ENCODE measurements around the gene BCS1L. TPM values are rescaled to one million over a fixed set of nuclear protein-coding genes. Genes with fewer than 3 reads are reported as not detected.

BCS1L gene
- total and polyA plus RNA-seq, 12 donors: 16.1 to 97.9 (median 41.5) TPM

DNA sequence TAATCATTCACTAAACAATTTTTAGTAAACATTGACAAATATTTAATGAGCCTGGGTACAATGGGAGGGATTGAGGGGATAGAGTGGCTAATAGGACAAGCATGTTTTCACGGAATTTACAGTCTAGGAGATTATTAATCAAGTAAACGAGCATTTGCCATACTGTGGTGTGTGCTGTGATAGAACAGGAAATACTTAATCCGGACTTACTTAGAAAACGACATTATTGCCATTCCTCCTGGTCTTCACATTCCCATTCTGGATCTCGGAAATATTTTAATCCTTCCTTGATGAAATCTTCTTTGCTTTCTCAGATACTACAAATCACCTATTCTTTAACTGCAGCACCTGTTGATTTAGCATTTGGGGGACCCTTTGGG is 52.1 kb downstream of the BCS1L start:
- H3K27ac ChIP-seq: peak overlapping the region; percentile 73 to 97 (median 90)
- WGBS, 4 donors: 2 to 8% (median 7%) methylated on average over 5 of the region's 5 CpGs
- H3K4me1 ChIP-seq (replicated peaks in 1 of 2): peaks cover 8 to 41% of the 10 kb centered on the region in 2 donors

More for the DNA sequence above, 52.1 kb downstream of the BCS1L start:
- intact Hi-C loops (cut with DNase I): loop anchor here (5.0 to 10.0 kb wide), 2 partner anchors 73 to 136 kb away; partner anchors contain the start of gene CYP27A1 (in 1 of the 2)
- H3K36me3 ChIP-seq (replicated peaks in 1 of 2): no peaks in the 10 kb centered on the region
- DNase-seq: no peak
- TF ChIP-seq POLR2A (IDR thresholded peaks at IDR 0.05): no peak
- TF ChIP-seq, protein P1, sequence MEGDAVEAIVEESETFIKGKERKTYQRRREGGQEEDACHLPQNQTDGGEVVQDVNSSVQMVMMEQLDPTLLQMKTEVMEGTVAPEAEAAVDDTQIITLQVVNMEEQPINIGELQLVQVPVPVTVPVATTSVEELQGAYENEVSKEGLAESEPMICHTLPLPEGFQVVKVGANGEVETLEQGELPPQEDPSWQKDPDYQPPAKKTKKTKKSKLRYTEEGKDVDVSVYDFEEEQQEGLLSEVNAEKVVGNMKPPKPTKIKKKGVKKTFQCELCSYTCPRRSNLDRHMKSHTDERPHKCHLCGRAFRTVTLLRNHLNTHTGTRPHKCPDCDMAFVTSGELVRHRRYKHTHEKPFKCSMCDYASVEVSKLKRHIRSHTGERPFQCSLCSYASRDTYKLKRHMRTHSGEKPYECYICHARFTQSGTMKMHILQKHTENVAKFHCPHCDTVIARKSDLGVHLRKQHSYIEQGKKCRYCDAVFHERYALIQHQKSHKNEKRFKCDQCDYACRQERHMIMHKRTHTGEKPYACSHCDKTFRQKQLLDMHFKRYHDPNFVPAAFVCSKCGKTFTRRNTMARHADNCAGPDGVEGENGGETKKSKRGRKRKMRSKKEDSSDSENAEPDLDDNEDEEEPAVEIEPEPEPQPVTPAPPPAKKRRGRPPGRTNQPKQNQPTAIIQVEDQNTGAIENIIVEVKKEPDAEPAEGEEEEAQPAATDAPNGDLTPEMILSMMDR (IDR thresholded peaks at IDR 0.05): no peak
- no peaks in the 10 kb centered on the region for H3K9me3 ChIP-seq (replicated peaks in 1 of 3)
- H3K27me3 ChIP-seq: no peaks in the 10 kb centered on the region
- peak overlapping the region in 1 of 4 donors; percentile 76 for H3K4me3 ChIP-seq

Other genes with a start within 250 kb of the BCS1L start
- gene VIL1, start 240.6 kb upstream of the BCS1L start, total RNA-seq: 1 to 10 TPM in 1 of 9 donors, under 1 TPM in 2, not detected in 6; 0.47 to 4.5 (median 0.53) TPM
- gene VIL1, start 240.6 kb upstream of the BCS1L start, polyA plus RNA-seq: under 1 TPM; 0.09 to 0.40 (median 0.10) TPM
- 10 to 100 TPM in 7 of 9 donors, 1 to 10 TPM in 2; 4.8 to 30.7 (median 14.0) TPM for gene USP37, start 91.3 kb upstream of the BCS1L start, total RNA-seq
- 1 to 10 TPM; 2.5 to 8.3 (median 3.3) TPM for gene USP37, start 91.3 kb upstream of the BCS1L start, polyA plus RNA-seq
- 10 to 100 TPM; 28.6 to 58.5 (median 39.5) TPM for gene CNOT9, start 90.8 kb upstream of the BCS1L start, total RNA-seq
- gene CNOT9, start 90.8 kb upstream of the BCS1L start, polyA plus RNA-seq: 10 to 100 TPM; 20.4 to 47.7 (median 22.8) TPM
- gene PLCD4, start 51.8 kb upstream of the BCS1L start, total RNA-seq: 1 to 10 TPM in 6 of 9 donors, under 1 TPM in 3; 0.72 to 5.8 (median 1.3) TPM
- gene PLCD4, start 51.8 kb upstream of the BCS1L start, polyA plus RNA-seq: 10 to 100 TPM in 1 of 3 donors, 1 to 10 TPM in 2; 4.5 to 23.2 (median 5.5) TPM
- 10 to 100 TPM in 8 of 9 donors, 1 to 10 TPM in 1; 6.5 to 24.6 (median 20.6) TPM for gene ZNF142, start 60 bp upstream of the BCS1L start, total RNA-seq
- gene ZNF142, start 60 bp upstream of the BCS1L start, polyA plus RNA-seq: 10 to 100 TPM in 1 of 3 donors, 1 to 10 TPM in 2; 8.6 to 21.0 (median 9.5) TPM
- gene RNF25, start 12.3 kb downstream of the BCS1L start, total RNA-seq: 10 to 100 TPM; 19.7 to 45.6 (median 24.7) TPM
- gene RNF25, start 12.3 kb downstream of the BCS1L start, polyA plus RNA-seq: 10 to 100 TPM; 49.1 to 70.4 (median 58.4) TPM
- gene STK36, start 12.4 kb downstream of the BCS1L start, total RNA-seq: 10 to 100 TPM; 12.4 to 89.0 (median 36.0) TPM
- gene STK36, start 12.4 kb downstream of the BCS1L start, polyA plus RNA-seq: 100 to 1,000 TPM in 2 of 3 donors, 10 to 100 TPM in 1; 14.6 to 112 (median 109) TPM
- 10 to 100 TPM; 10.6 to 51.4 (median 20.5) TPM for gene TTLL4, start 51.2 kb downstream of the BCS1L start, total RNA-seq
- gene TTLL4, start 51.2 kb downstream of the BCS1L start, polyA plus RNA-seq: 10 to 100 TPM; 22.5 to 65.4 (median 36.8) TPM
- 100 to 1,000 TPM in 4 of 9 donors, 10 to 100 TPM in 5; 30.9 to 124 (median 96.1) TPM for gene CYP27A1, start 122.5 kb downstream of the BCS1L start, total RNA-seq
- 10 to 100 TPM; 29.1 to 75.5 (median 45.8) TPM for gene CYP27A1, start 122.5 kb downstream of the BCS1L start, polyA plus RNA-seq
- under 1 TPM in 1 of 9 donors, not detected in 8; 0.20 TPM for gene PRKAG3, start 172.1 kb downstream of the BCS1L start, total RNA-seq
- not detected for gene PRKAG3, start 172.1 kb downstream of the BCS1L start, polyA plus RNA-seq
- gene WNT6, start 200.1 kb downstream of the BCS1L start, total RNA-seq: 1 to 10 TPM in 2 of 9 donors, under 1 TPM in 6, not detected in 1; 0.06 to 2.2 (median 0.67) TPM
- gene WNT6, start 200.1 kb downstream of the BCS1L start, polyA plus RNA-seq: 1 to 10 TPM in 1 of 3 donors, under 1 TPM in 1, not detected in 1; 0.40 to 1.8 TPM
- under 1 TPM in 2 of 9 donors, not detected in 7; 0.14 to 0.43 TPM for gene WNT10A, start 221.2 kb downstream of the BCS1L start, total RNA-seq
- under 1 TPM in 2 of 3 donors, not detected in 1; 0.07 to 0.24 TPM for gene WNT10A, start 221.2 kb downstream of the BCS1L start, polyA plus RNA-seq

Measured in adrenal gland (tissue), 12 donors.